Stimulated activated CD8-positive, alpha-beta memory T cell treated with anti-CD3 and anti-CD28 coated beads, Interleukin-12 subunit alpha, Interleukin-12 subunit beta, amount 100 ng/mL, for 24 hours (primary cell): ENCODE measurements around the gene PSTPIP1.

Experiments used
- DNase-seq: peaks from one replicate; pipeline ENCODE4 v3.0.0-alpha.2; 2020; ENCODE audit errors: extremely low read depth

Gene PSTPIP1

GRCh38 chr15:77018796-77019505 lies 24.0 kb downstream of the PSTPIP1 start:
- DNase-seq, result no peak

- no peak for DNase-seq
These were observed 24.8 kb downstream of the PSTPIP1 start for GRCh38 chr15:77019521-77020331.

- DNase-seq, result no peak
These were observed 25.6 kb downstream of the PSTPIP1 start for GRCh38 chr15:77020348-77021087.

GRCh38 chr15:77021088-77021481 lies 26.2 kb downstream of the PSTPIP1 start:
- DNase-seq, result no peak

GRCh38 chr15:77021803-77022381 lies 27.0 kb downstream of the PSTPIP1 start:
- no peak for DNase-seq

GRCh38 chr15:77022646-77023575 lies 28.0 kb downstream of the PSTPIP1 start:
- DNase-seq, result no peak

GRCh38 chr15:77023576-77024272 lies 28.8 kb downstream of the PSTPIP1 start:
- DNase-seq, result no peak

GRCh38 chr15:77024273-77025082 lies 29.6 kb downstream of the PSTPIP1 start:
- no peak for DNase-seq

- no peak for DNase-seq
These were observed 30.4 kb downstream of the PSTPIP1 start for GRCh38 chr15:77025083-77025901.

GRCh38 chr15:77025941-77026411 lies 31.1 kb downstream of the PSTPIP1 start:
- DNase-seq, result no peak

GRCh38 chr15:77026501-77027110 lies 31.7 kb downstream of the PSTPIP1 start:
- no peak for DNase-seq

- no peak for DNase-seq
These were observed 32.3 kb downstream of the PSTPIP1 start for GRCh38 chr15:77027111-77027696.

GRCh38 chr15:77027697-77028450 lies 32.9 kb downstream of the PSTPIP1 start:
- no peak for DNase-seq

- no peak for DNase-seq
These were observed 33.7 kb downstream of the PSTPIP1 start for GRCh38 chr15:77028451-77029165.

- no peak for DNase-seq
These were observed 34.5 kb downstream of the PSTPIP1 start for GRCh38 chr15:77029166-77030047.
